Natural killer cell (primary cell): ENCODE measurements around the gene EPHX1. TPM values are rescaled to one million over a fixed set of nuclear protein-coding genes. Genes with fewer than 3 reads are reported as not detected.

Source experiments
- ATAC-seq, 3 donors: fragments of 150-1000 bp in 2 of 3; fragments of 200-7000 bp in 1 of 3; cut with Tn5 transposase; 1 replicate in 1 of 3; 2 replicates in 2 of 3; pipeline ENCODE4 v1.10.0; 2021; ENCODE audit warnings: mild to moderate bottlenecking in 2 of 3, moderate library complexity in 2 of 3
- DNase-seq, 2 donors: peaks; one replicate each; pipeline versions ENCODE4 v3.0.0 to v3.0.0-alpha.2; 2013 to 2021; ENCODE audit warnings: mixed read lengths in 1 of 2
- H3K27ac ChIP-seq: one replicate; pipeline ENCODE4 v1.5.1; 2013; ENCODE audit warnings: mild to moderate bottlenecking, low read length
- H3K27me3 ChIP-seq: one replicate; pipeline ENCODE4 v1.6.1; 2013; ENCODE audit warnings: low read length; ENCODE audit not compliant: control insufficient read depth, insufficient read depth
- H3K36me3 ChIP-seq: one replicate; pipeline ENCODE4 v1.6.1; 2013; ENCODE audit warnings: low read length; ENCODE audit not compliant: control insufficient read depth, insufficient read depth
- H3K4me1 ChIP-seq: one replicate; pipeline ENCODE4 v1.6.1; 2013; ENCODE audit warnings: low read length; ENCODE audit not compliant: control insufficient read depth, insufficient read depth
- H3K4me3 ChIP-seq: one replicate; pipeline ENCODE4 v1.5.1; 2013; ENCODE audit warnings: low read length
- H3K9me3 ChIP-seq: one replicate; pipeline ENCODE4 v1.6.1; 2013; ENCODE audit warnings: low read length; ENCODE audit not compliant: control insufficient read depth, insufficient read depth
- H3K27ac Mint-ChIP-seq, 2 donors: one replicate each; pipeline ENCODE4 v1.8.0; 2022; ENCODE audit warnings: mild to moderate bottlenecking in 2 of 2, mixed read lengths in 2 of 2, moderate library complexity in 1 of 2
- H3K27me3 Mint-ChIP-seq, 2 donors: one replicate each; pipeline ENCODE4 v1.8.0; 2022; ENCODE audit warnings: low read depth in 2 of 2, mixed read lengths in 2 of 2
- H3K36me3 Mint-ChIP-seq: one replicate; pipeline ENCODE4 v1.8.0; 2022; ENCODE audit warnings: mixed read lengths
- H3K4me1 Mint-ChIP-seq, 2 donors: one replicate each; pipeline ENCODE4 v1.8.0; 2022; ENCODE audit warnings: mixed read lengths in 2 of 2
- H3K4me3 Mint-ChIP-seq: one replicate; pipeline ENCODE4 v1.8.0; 2022; ENCODE audit warnings: mild to moderate bottlenecking, moderate library complexity, mixed read lengths
- H3K9me3 Mint-ChIP-seq, 2 donors: one replicate each; pipeline ENCODE4 v1.8.0; 2022; ENCODE audit warnings: mixed read lengths in 2 of 2
- CTCF ChIP-seq: fragments of 200-600 bp; IDR thresholded peaks from one replicate; pipeline ENCODE4 v1.8.0; 2022; ENCODE audit warnings: antibody characterized with exemption
- WGBS: methylation state at CpG from one replicate; pipeline ENCODE4 v1.1.7; 2013; ENCODE audit warnings: missing lambda C conversion rate; ENCODE audit not compliant: insufficient coverage; 5-methylcytosine and 5-hydroxymethylcytosine counted together
- intact Hi-C: fragments of 100-400 bp; cut with micrococcal nuclease; formaldehyde crosslinking; loops from one replicate; pipeline ENCODE4 v1.14.2; 2022
- total RNA-seq, 4 donors: library from RNA; stranded (reverse); fragments of 120-200 nt in 1 of 4; gene quantifications; one replicate each; pipeline versions ENCODE4 v1.2.3 to v1.2.4, GENCODE V29; 2013 to 2022

Gene EPHX1
- total RNA-seq, 3 donors from 2014 or later (not counting 1 experiment from before 2014, with no cell fraction given), result 1.1 to 2.3 (median 1.5) TPM

DNA sequence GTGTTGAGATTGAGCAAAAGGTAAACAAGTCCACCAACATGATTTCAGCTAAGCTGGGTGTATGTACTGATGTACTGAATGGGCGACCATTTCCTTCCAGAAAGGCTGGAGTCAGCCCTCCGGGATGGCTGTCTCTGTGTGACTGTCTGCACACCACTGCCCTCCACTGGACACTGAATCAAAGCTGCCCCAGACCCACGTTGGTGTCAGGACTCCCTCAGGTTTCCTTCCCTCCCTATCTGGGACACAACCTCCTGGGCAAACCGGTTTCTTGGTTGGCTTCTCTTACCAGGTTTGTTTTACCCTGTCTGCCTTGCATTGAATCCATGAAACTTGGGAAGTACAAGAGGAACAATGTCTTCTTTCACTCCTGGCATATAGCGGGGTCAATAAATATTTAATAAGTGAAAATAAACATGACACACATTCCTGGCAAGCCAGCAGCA, 37.6 kb upstream of the EPHX1 start:
- intact Hi-C loops, result no loop called here
- Histone ChIP-seq H3K9me3 (no peaks in the 10 kb centered on the region), H3K4me3 (no peak overlapping the region), H3K27me3 (no peaks in the 10 kb centered on the region), H3K36me3 (no peaks in the 10 kb centered on the region), H3K4me1 (peaks cover 10% of the 10 kb centered on the region), H3K27ac (no peak overlapping the region)
- Mint-ChIP-seq H3K9me3 (no peaks in the 10 kb centered on the region), H3K27me3 (no peaks in the 10 kb centered on the region), H3K36me3 (no peaks in the 10 kb centered on the region), H3K4me3 (no peak overlapping the region), H3K27ac (no peak overlapping the region), H3K4me1 (no peaks in the 10 kb centered on the region)
- peak in 1 of 2 donors; percentile 38 for DNase-seq
- 31% methylated on average over 4 of the region's 5 CpGs for WGBS
- ATAC-seq, result peak in 2 of 3 donors; percentile 51 to 69
- no peak for TF ChIP-seq CTCF

DNA sequence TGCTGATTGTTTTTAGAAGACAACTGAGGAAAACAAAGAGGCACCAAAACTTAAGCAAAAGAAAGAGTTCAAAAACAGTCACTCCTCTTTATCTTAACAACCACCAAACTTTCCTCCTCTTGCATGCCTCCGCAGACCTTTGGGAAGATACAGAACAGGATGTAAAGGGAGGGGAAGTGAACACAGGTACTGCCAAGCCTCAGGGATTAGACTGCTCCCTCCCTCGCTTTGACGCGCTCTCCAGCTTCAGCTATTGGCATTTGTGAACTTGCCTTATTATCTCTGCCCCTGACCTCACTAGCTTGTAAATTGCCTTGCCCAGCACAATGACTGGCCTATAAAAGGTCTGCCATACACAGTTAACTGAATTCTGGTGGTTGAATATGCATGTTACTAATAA, 37.1 kb upstream of the EPHX1 start:
- no peaks in the 10 kb centered on the region for H3K27me3 ChIP-seq
- no peaks in the 10 kb centered on the region for H3K36me3 Mint-ChIP-seq
- ATAC-seq (no peak), DNase-seq (no peak)
- no peaks in the 10 kb centered on the region for H3K36me3 ChIP-seq
- no peaks in the 10 kb centered on the region for H3K4me1 Mint-ChIP-seq
- no peak overlapping the region for H3K4me3 ChIP-seq
- no peak overlapping the region for H3K4me3 Mint-ChIP-seq
- no peak overlapping the region for H3K27ac ChIP-seq
- H3K9me3 ChIP-seq, result no peaks in the 10 kb centered on the region
- H3K27ac Mint-ChIP-seq, result no peak overlapping the region
- TF ChIP-seq CTCF, result no peak
- no peaks in the 10 kb centered on the region for H3K9me3 Mint-ChIP-seq
- WGBS, result 94% methylated on average over 4 of the region's 4 CpGs
- no peaks in the 10 kb centered on the region for H3K27me3 Mint-ChIP-seq
- peaks cover 10% of the 10 kb centered on the region for H3K4me1 ChIP-seq
- intact Hi-C loops, result no loop called here

DNA sequence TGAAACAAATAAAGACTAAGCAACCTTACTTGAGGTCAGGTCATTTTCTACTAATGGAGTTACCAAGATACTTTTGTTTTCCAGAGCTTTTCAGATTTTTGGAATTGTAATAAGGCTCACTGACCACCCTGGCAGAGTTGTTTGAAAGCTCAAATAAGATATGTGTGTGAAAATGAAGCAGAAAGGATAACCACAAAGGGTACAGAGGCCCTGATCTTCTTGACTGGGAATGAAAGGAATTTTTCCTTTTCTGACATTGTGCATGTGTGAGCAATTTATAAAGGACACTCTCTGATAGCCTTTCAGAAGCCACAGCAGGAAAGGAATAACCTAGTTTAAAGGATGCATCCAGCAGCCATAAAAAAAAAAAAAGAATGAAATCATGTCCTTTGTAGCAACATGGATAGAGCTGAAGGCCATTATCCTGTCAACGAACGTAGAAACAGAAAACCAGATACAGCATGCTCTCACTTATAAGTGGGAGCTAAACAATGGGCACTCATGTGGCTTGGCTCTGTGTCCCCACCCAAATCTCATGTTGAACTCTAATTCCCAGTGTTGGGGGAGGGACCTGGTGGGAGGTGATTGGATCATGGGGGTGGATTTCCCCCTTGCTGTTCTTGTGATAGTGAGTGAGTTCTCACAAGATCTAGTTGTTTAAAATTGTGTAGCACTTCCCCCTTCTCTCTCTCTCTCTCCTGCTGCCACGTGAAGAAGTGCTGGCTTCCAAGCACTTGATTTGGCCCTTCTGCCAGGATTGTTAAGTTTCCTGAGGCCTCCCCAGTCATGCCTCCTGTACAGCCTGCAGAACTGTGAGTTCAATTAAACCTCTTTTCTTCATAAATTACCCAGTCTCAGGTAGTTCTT, 35.4 kb upstream of the EPHX1 start:
- ATAC-seq, result no peak
- H3K9me3 ChIP-seq, result no peaks in the 10 kb centered on the region
- intact Hi-C loops, result loop anchor here (5.0 kb wide), 6 partner anchors 78 to 297 kb away; partner anchors contain the start of genes H3-3A and PYCR2
- H3K36me3 ChIP-seq, result no peaks in the 10 kb centered on the region
- no peak overlapping the region for H3K4me3 Mint-ChIP-seq
- no peaks in the 10 kb centered on the region for H3K36me3 Mint-ChIP-seq
- H3K4me3 ChIP-seq, result no peak overlapping the region
- DNase-seq, result no peak
- no peaks in the 10 kb centered on the region for H3K9me3 Mint-ChIP-seq
- H3K27me3 Mint-ChIP-seq, result no peaks in the 10 kb centered on the region
- TF ChIP-seq CTCF, result no peak
- no peak overlapping the region for H3K27ac ChIP-seq
- H3K4me1 Mint-ChIP-seq, result no peaks in the 10 kb centered on the region
- H3K27me3 ChIP-seq, result no peaks in the 10 kb centered on the region
- H3K27ac Mint-ChIP-seq, result no peak overlapping the region
- WGBS, result 82% methylated on average over 3 of the region's 3 CpGs
- H3K4me1 ChIP-seq, result peaks cover 16% of the 10 kb centered on the region
